ENCODE data around the gene CST7.
"Not testable (repeated sequence)": the region's sequence is repeated elsewhere in the genome, so short reads cannot be mapped to it uniquely, and the experiment has no call there.

CST7 gene

DNA sequence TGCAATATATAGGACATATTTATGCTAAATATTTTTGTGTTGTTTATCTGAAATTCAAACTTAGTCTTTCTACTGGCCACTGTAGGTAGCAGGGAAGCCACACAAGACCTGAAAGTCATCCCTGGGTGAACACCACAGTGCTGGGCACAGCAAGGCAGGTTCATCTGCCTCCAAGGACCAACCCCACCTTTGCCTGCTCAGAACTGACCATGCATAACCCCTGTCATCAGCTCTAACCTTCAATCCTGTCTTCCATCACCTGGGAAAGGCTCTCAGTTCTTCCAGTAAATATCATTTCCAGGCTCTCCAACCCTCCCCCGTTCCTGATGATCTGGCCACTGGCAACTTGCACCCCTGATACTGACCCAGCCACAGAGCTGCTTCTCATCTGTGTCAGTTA is 32.7 kb upstream of the CST7 start:
- in situ Hi-C loops (cut with MboI; ENCODE audit: low pct_unique_long_range_greater_than_20kb, low sequenced_read_pairs, unreplicated experiment) = loop anchor here (10.0 kb wide), 1 partner anchor 92 kb away; no protein-coding TSS in a partner anchor
- TF ChIP-seq, protein P1, sequence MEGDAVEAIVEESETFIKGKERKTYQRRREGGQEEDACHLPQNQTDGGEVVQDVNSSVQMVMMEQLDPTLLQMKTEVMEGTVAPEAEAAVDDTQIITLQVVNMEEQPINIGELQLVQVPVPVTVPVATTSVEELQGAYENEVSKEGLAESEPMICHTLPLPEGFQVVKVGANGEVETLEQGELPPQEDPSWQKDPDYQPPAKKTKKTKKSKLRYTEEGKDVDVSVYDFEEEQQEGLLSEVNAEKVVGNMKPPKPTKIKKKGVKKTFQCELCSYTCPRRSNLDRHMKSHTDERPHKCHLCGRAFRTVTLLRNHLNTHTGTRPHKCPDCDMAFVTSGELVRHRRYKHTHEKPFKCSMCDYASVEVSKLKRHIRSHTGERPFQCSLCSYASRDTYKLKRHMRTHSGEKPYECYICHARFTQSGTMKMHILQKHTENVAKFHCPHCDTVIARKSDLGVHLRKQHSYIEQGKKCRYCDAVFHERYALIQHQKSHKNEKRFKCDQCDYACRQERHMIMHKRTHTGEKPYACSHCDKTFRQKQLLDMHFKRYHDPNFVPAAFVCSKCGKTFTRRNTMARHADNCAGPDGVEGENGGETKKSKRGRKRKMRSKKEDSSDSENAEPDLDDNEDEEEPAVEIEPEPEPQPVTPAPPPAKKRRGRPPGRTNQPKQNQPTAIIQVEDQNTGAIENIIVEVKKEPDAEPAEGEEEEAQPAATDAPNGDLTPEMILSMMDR (IDR thresholded peaks at IDR 0.05; ENCODE audit: extremely low read depth, insufficient read depth, missing control alignments) = no peak
- DNase-seq (ENCODE audit: low spot score) = no peak

- in situ Hi-C loops (cut with MboI; ENCODE audit: low pct_unique_long_range_greater_than_20kb, low sequenced_read_pairs, unreplicated experiment) = loop anchor here (10.0 kb wide), 1 partner anchor 92 kb away; no protein-coding TSS in a partner anchor
- DNase-seq (ENCODE audit: low spot score) = no peak
- TF ChIP-seq, protein P1 (IDR thresholded peaks at IDR 0.05; ENCODE audit: extremely low read depth, insufficient read depth, missing control alignments) = no peak
Measured at GRCh38 chr20:24917056-24917455, 32.0 kb upstream of the CST7 start.

GRCh38 chr20:24917797-24918578 is 31.1 kb upstream of the CST7 start:
- in situ Hi-C loops (cut with MboI; ENCODE audit: low pct_unique_long_range_greater_than_20kb, low sequenced_read_pairs, unreplicated experiment) = loop anchor here (10.0 kb wide), 1 partner anchor 93 kb away; no protein-coding TSS in a partner anchor
- DNase-seq (ENCODE audit: low spot score) = peak; percentile 79
- TF ChIP-seq, protein P1 (IDR thresholded peaks at IDR 0.05; ENCODE audit: extremely low read depth, insufficient read depth, missing control alignments) = peak; percentile 96

GRCh38 chr20:24918579-24919566 is 30.2 kb upstream of the CST7 start:
- TF ChIP-seq, protein P1 (IDR thresholded peaks at IDR 0.05; ENCODE audit: extremely low read depth, insufficient read depth, missing control alignments) = no peak
- no peak for DNase-seq (ENCODE audit: low spot score)
- in situ Hi-C loops (cut with MboI; ENCODE audit: low pct_unique_long_range_greater_than_20kb, low sequenced_read_pairs, unreplicated experiment) = loop anchor here (10.0 kb wide), 1 partner anchor 94 kb away; no protein-coding TSS in a partner anchor

- in situ Hi-C loops (cut with MboI; ENCODE audit: low pct_unique_long_range_greater_than_20kb, low sequenced_read_pairs, unreplicated experiment) = loop anchor here (10.0 kb wide), 1 partner anchor 95 kb away; no protein-coding TSS in a partner anchor
- DNase-seq (ENCODE audit: low spot score) = not testable (repeated sequence)
Measured at GRCh38 chr20:24919665-24920064, 29.4 kb upstream of the CST7 start.

GRCh38 chr20:24920706-24921105 is 28.4 kb upstream of the CST7 start:
- in situ Hi-C loops (cut with MboI; ENCODE audit: low pct_unique_long_range_greater_than_20kb, low sequenced_read_pairs, unreplicated experiment); DNase-seq (ENCODE audit: low spot score): not testable (repeated sequence)

- DNase-seq (ENCODE audit: low spot score); in situ Hi-C loops (cut with MboI; ENCODE audit: low pct_unique_long_range_greater_than_20kb, low sequenced_read_pairs, unreplicated experiment): not testable (repeated sequence)
Measured at GRCh38 chr20:24929259-24929658, 19.8 kb upstream of the CST7 start.

DNA sequence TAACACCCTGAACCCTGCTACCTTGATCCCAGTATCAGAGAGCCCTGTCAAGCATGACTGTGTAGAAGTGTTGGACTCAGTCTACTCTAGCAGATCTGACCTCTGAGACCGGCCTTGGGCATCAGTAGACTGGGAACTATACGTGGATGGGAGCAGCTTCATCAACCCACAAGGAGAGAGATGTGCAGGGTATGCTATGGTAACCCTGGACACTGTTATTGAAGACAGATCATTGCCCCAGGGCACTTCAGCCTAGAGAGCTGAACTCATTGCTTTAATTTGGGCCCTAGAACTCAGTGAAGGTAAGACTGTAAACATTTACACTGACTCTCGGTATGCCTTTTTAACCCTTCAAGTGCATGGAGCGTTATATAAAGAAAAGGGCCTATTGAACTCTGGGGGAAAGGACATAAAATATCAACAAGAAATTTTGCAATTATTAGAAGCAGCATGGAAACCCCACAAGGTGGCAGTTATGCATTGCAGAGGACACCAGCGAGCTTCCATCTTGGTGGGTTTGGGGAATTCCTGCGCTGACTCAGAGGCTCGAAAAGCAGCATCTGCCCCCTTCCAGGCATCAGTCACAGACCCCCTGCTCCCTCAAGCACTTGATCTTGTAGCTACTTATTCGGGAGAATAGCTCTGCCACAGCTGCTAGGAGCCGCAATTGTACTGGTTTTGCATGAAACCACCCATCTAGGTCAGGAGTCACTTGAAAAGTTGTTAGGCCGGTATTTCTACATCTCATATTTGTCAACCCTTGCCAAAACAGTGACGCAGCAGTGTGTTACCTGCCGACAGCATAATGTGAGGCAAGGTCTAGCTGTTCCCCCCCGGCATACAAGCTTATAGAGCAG is 19.0 kb upstream of the CST7 start:
- DNase-seq (ENCODE audit: low spot score); in situ Hi-C loops (cut with MboI; ENCODE audit: low pct_unique_long_range_greater_than_20kb, low sequenced_read_pairs, unreplicated experiment): not testable (repeated sequence)

Measured in GM13977 (cell line).